ENCODE results near the gene SAFB2. TPM values are rescaled to one million over a fixed set of nuclear protein-coding genes. Genes with fewer than 3 reads are reported as not detected.

SAFB2 gene
- polyA plus RNA-seq, 2 of the 4 experiments (the other 2 are of a cell fraction) = 33.2 to 51.2 TPM

- H3K4me2 ChIP-seq = no peak overlapping the region
- FAIRE-seq = no peak
- ChIA-PET CTCF (no interaction called here), POLR2A (interaction anchor here (0.6 kb wide), 1 partner anchor 8 kb away, joined by 3 read pairs; no protein-coding TSS in a partner anchor)
- WGBS (ENCODE audit: missing lambda C conversion rate) = 95% methylated on average over 14 of the region's 17 CpGs
- H3K27ac ChIP-seq = no peak overlapping the region
- DNase-seq (ENCODE audit: low read depth in 1 of 2, low spot score in 1 of 2) = no peak
- no peaks in the 10 kb centered on the region for H3K4me1 ChIP-seq
- H3K4me3 ChIP-seq = no peak overlapping the region
- TF ChIP-seq ZFP36 (IDR thresholded peaks at IDR 0.05; ENCODE audit: borderline replicate concordance, partially characterized antibody) = no peak
- TF ChIP-seq, protein P1, sequence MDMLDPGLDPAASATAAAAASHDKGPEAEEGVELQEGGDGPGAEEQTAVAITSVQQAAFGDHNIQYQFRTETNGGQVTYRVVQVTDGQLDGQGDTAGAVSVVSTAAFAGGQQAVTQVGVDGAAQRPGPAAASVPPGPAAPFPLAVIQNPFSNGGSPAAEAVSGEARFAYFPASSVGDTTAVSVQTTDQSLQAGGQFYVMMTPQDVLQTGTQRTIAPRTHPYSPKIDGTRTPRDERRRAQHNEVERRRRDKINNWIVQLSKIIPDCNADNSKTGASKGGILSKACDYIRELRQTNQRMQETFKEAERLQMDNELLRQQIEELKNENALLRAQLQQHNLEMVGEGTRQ (IDR thresholded peaks at IDR 0.05) = no peak
- no peak for TF ChIP-seq FOSL2 (IDR thresholded peaks at IDR 0.05)
- no peak for TF ChIP-seq FOSL2 (CRISPR knock-in tag; IDR thresholded peaks at IDR 0.05)
- no peak for TF ChIP-seq JUN (IDR thresholded peaks at IDR 0.05)
- no peak for TF ChIP-seq HES2 (IDR thresholded peaks at IDR 0.05)
- TF ChIP-seq TP53 (CRISPR knock-in tag; IDR thresholded peaks at IDR 0.05) = no peak
- no peak for TF ChIP-seq JUNB (IDR thresholded peaks at IDR 0.05)
- no peak for TF ChIP-seq CBX8 (IDR thresholded peaks at IDR 0.05)
- no peak for TF ChIP-seq KDM1A (IDR thresholded peaks at IDR 0.05; ENCODE audit: low read depth)
- TF ChIP-seq RAD21 (conservative IDR thresholded peaks at IDR 0.05 in 1 of 2, IDR thresholded peaks at IDR 0.05 in 1 of 2) = no peak
- TF ChIP-seq NR3C1 (IDR thresholded peaks at IDR 0.05) = no peak
- TF ChIP-seq, protein P2, sequence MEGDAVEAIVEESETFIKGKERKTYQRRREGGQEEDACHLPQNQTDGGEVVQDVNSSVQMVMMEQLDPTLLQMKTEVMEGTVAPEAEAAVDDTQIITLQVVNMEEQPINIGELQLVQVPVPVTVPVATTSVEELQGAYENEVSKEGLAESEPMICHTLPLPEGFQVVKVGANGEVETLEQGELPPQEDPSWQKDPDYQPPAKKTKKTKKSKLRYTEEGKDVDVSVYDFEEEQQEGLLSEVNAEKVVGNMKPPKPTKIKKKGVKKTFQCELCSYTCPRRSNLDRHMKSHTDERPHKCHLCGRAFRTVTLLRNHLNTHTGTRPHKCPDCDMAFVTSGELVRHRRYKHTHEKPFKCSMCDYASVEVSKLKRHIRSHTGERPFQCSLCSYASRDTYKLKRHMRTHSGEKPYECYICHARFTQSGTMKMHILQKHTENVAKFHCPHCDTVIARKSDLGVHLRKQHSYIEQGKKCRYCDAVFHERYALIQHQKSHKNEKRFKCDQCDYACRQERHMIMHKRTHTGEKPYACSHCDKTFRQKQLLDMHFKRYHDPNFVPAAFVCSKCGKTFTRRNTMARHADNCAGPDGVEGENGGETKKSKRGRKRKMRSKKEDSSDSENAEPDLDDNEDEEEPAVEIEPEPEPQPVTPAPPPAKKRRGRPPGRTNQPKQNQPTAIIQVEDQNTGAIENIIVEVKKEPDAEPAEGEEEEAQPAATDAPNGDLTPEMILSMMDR (IDR thresholded peaks at IDR 0.05) = no peak
- ATAC-seq = no peak
- no peaks in the 10 kb centered on the region for H3K9me3 ChIP-seq
Measured at GRCh38 chr19:5591476-5591875, 31.1 kb downstream of the SAFB2 start.

GRCh38 chr19:5590865-5591154, 31.8 kb downstream of the SAFB2 start:
- 94% methylated on average over 9 of the region's 9 CpGs for WGBS (ENCODE audit: missing lambda C conversion rate)
- no peaks in the 10 kb centered on the region for H3K4me1 ChIP-seq
- DNase-seq (ENCODE audit: low read depth in 1 of 2, low spot score in 1 of 2) = no peak
- no peaks in the 10 kb centered on the region for H3K9me3 ChIP-seq
- CTCF ChIA-PET = no interaction called here
- no peak for FAIRE-seq
- no peak overlapping the region for H3K4me3 ChIP-seq
- H3K4me2 ChIP-seq = no peak overlapping the region
- ATAC-seq = no peak
- TF ChIP-seq CHD4 (IDR thresholded peaks at IDR 0.05; ENCODE audit: borderline replicate concordance) (no peak), ESRRA (IDR thresholded peaks at IDR 0.05; ENCODE audit: borderline replicate concordance, low read length) (no peak), TFCP2L1 (CRISPR knock-in tag; IDR thresholded peaks at IDR 0.05) (no peak), ATOH8 (CRISPR knock-in tag; IDR thresholded peaks at IDR 0.05; ENCODE audit: low read depth) (no peak), PHF8 (IDR thresholded peaks at IDR 0.05; ENCODE audit: borderline replicate concordance, low read depth) (no peak), MYC (IDR thresholded peaks at IDR 0.05; ENCODE audit: borderline replicate concordance, low read length) (no peak), TP53 (CRISPR knock-in tag; IDR thresholded peaks at IDR 0.05) (no peak), FOSB (CRISPR knock-in tag; IDR thresholded peaks at IDR 0.05) (no peak), ZC3H11A (IDR thresholded peaks at IDR 0.05) (no peak), HEYL (CRISPR knock-in tag; IDR thresholded peaks at IDR 0.05) (no peak), SMC3 (IDR thresholded peaks at IDR 0.05) (no peak), CBX8 (IDR thresholded peaks at IDR 0.05) (no peak), RNF2 (IDR thresholded peaks at IDR 0.05; ENCODE audit: borderline replicate concordance, low read depth) (no peak), CBX2 (IDR thresholded peaks at IDR 0.05; ENCODE audit: borderline replicate concordance, low read depth) (no peak), POLR2AphosphoS2 (conservative IDR thresholded peaks at IDR 0.05; ENCODE audit: low read length) (no peak)
- TF ChIP-seq, protein P3, sequence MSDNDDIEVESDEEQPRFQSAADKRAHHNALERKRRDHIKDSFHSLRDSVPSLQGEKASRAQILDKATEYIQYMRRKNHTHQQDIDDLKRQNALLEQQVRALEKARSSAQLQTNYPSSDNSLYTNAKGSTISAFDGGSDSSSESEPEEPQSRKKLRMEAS (IDR thresholded peaks at IDR 0.05) = no peak
- H3K27ac ChIP-seq = no peak overlapping the region
- POLR2A ChIA-PET = no interaction called here

All from A549 (cell line).